Bronchial epithelial cell (primary cell): ENCODE data around the gene SFXN5. TPM values are rescaled to one million over a fixed set of nuclear protein-coding genes. Genes with fewer than 3 reads are reported as not detected.
A peak's percentile ranks its signal among the peaks of the same experiment; 100 is the strongest.

Experiments used
- DNase-seq: peaks from one replicate; pipeline ENCODE4 v3.0.0-alpha.2; 2010; ENCODE audit warnings: low read depth
- FAIRE-seq: peaks from 2 replicates; lab custom pipeline; 2011; peaks lifted over from hg19 to GRCh38; lab: Jason Lieb, UNC
- H3K27me3 ChIP-seq: 2 replicates; pipeline ENCODE4 v1.5.1; 2011; ENCODE audit warnings: low read length; ENCODE audit not compliant: control insufficient read depth, insufficient read depth
- H3K36me3 ChIP-seq: 2 replicates; pipeline ENCODE4 v1.5.1; 2011; ENCODE audit warnings: low read length; ENCODE audit not compliant: control insufficient read depth, insufficient read depth
- H3K4me3 ChIP-seq: 2 replicates; pipeline ENCODE4 v1.5.1; 2011; ENCODE audit warnings: mild to moderate bottlenecking, low read depth, low read length, control low read depth
- CTCF ChIP-seq: IDR thresholded peaks from 2 replicates; pipeline ENCODE4 v1.5.1; 2011; ENCODE audit warnings: mild to moderate bottlenecking, moderate library complexity, low read length, control low read depth, inconsistent platforms; ENCODE audit not compliant: insufficient read depth, severe bottlenecking
- total RNA-seq: library from RNA; depleted of rRNA; stranded (reverse); fragments of >200 nt; gene quantifications from 2 replicates; pipeline ENCODE4 v1.2.1, GENCODE V29; 2014

The SFXN5 gene
- total RNA-seq, 1 donor from 2014 or later, result 5.3 TPM

GRCh38 chr2:72973566-72974435 lies 97.7 kb downstream of the SFXN5 start:
- no peaks in the 10 kb centered on the region for H3K27me3 ChIP-seq
- H3K4me3 ChIP-seq, result no peak overlapping the region
- peak; percentile 77 for FAIRE-seq
- no peaks in the 10 kb centered on the region for H3K36me3 ChIP-seq
- peak; percentile 47 for DNase-seq
- TF ChIP-seq CTCF, result peak; percentile 95

GRCh38 chr2:72973137-72973535 lies 98.4 kb downstream of the SFXN5 start:
- DNase-seq (no peak), FAIRE-seq (no peak)
- no peak for TF ChIP-seq CTCF
- H3K36me3 ChIP-seq, result no peaks in the 10 kb centered on the region
- H3K4me3 ChIP-seq, result no peak overlapping the region
- H3K27me3 ChIP-seq, result no peaks in the 10 kb centered on the region

- no peaks in the 10 kb centered on the region for H3K36me3 ChIP-seq
- no peak for DNase-seq
- no peak overlapping the region for H3K4me3 ChIP-seq
- TF ChIP-seq CTCF, result no peak
- no peaks in the 10 kb centered on the region for H3K27me3 ChIP-seq
- FAIRE-seq, result peak; percentile 7
Observed at GRCh38 chr2:72972352-72973136, 99.0 kb downstream of the SFXN5 start.

GRCh38 chr2:72971036-72971435 lies 100.5 kb downstream of the SFXN5 start:
- no peak overlapping the region for H3K4me3 ChIP-seq
- TF ChIP-seq CTCF, result no peak
- DNase-seq (no peak), FAIRE-seq (no peak)
- no peaks in the 10 kb centered on the region for H3K27me3 ChIP-seq
- no peaks in the 10 kb centered on the region for H3K36me3 ChIP-seq

GRCh38 chr2:72969706-72970105 lies 101.8 kb downstream of the SFXN5 start:
- Histone ChIP-seq H3K36me3 (no peaks in the 10 kb centered on the region), H3K27me3 (no peaks in the 10 kb centered on the region), H3K4me3 (no peak overlapping the region)
- TF ChIP-seq CTCF, result no peak
- FAIRE-seq (no peak), DNase-seq (no peak)
